ENCODE data around the gene PCDHGC5. TPM values are rescaled to one million over a fixed set of nuclear protein-coding genes. Genes with fewer than 3 reads are reported as not detected.

Gene PCDHGC5
- total RNA-seq, 1 experiment from 2014 or later = 0.25 TPM

DNA sequence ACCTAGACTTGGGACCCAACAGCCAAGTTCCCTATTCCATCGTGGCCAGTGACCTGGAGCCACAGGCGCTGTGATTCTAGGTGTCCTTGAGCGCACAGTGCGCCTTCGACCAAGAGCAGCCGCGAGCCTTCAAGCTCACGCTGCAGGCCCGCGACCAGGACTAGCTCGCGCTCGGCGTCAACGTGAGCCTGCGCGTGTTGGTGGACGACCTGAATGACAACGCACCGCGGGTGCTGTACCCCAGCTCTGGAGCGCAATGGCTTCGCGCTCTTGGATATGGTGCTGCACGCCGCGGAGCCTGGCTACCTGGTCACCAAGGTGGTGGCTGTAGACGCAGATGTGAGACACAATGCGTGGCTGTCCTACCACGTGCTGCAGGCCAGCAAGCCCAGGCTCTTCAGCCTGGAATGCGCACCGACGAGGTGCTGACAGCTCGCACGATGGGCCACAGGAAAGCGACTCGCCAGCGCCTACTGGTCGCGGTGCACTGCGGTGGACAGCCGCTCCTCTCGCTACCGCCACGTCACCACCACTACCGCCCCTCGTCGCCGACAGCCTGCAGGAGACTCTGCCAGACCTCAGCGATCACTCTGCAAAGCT lies 47.2 kb upstream of the PCDHGC5 start:
- no peaks in the 10 kb centered on the region for H3K27me3 ChIP-seq (replicated peaks; ENCODE audit: control insufficient read depth, insufficient read depth, low read length)
- no TSS peak for BruUV-seq (replicated peaks)
- H3K36me3 Mint-ChIP-seq (ENCODE audit: insufficient read depth, unreplicated experiment) = no peaks in the 10 kb centered on the region
- H3K4me3 ChIP-seq (ENCODE audit: low read depth, low read length) = no peak overlapping the region
- no peaks in the 10 kb centered on the region for H3K4me1 Mint-ChIP-seq (ENCODE audit: low read depth, unreplicated experiment)
- no peaks in the 10 kb centered on the region for H3K4me1 ChIP-seq
- no peak overlapping the region for H3K27ac Mint-ChIP-seq (ENCODE audit: unreplicated experiment)
- H3K27me3 Mint-ChIP-seq (ENCODE audit: insufficient read depth, unreplicated experiment) = no peaks in the 10 kb centered on the region
- H3K9me3 ChIP-seq = peaks cover 3% of the 10 kb centered on the region; the same call in 1 of the 2 replicates
- no peaks in the 10 kb centered on the region for H3K36me3 ChIP-seq (ENCODE audit: control insufficient read depth, insufficient read depth, low read length)
- DNase-seq = no peak
- H3K9me3 Mint-ChIP-seq (ENCODE audit: unreplicated experiment) = peaks cover 37% of the 10 kb centered on the region
- H3K4me3 Mint-ChIP-seq (ENCODE audit: unreplicated experiment) = no peak overlapping the region
- intact Hi-C loops (cut with micrococcal nuclease; ENCODE audit: unreplicated experiment) = no loop called here
- ChIA-PET POLR2A (no interaction called here), CTCF (interaction anchor here (0.7 to 1.2 kb wide), 2 partner anchors 8 to 66 kb away, joined by 3 read pairs; no protein-coding TSS in a partner anchor)
- TF ChIP-seq, protein P1, sequence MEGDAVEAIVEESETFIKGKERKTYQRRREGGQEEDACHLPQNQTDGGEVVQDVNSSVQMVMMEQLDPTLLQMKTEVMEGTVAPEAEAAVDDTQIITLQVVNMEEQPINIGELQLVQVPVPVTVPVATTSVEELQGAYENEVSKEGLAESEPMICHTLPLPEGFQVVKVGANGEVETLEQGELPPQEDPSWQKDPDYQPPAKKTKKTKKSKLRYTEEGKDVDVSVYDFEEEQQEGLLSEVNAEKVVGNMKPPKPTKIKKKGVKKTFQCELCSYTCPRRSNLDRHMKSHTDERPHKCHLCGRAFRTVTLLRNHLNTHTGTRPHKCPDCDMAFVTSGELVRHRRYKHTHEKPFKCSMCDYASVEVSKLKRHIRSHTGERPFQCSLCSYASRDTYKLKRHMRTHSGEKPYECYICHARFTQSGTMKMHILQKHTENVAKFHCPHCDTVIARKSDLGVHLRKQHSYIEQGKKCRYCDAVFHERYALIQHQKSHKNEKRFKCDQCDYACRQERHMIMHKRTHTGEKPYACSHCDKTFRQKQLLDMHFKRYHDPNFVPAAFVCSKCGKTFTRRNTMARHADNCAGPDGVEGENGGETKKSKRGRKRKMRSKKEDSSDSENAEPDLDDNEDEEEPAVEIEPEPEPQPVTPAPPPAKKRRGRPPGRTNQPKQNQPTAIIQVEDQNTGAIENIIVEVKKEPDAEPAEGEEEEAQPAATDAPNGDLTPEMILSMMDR (IDR thresholded peaks at IDR 0.05; ENCODE audit: insufficient read depth in 1 of 2, low read depth in 1 of 2, low read length in 1 of 2, severe bottlenecking in 1 of 2, unreplicated experiment in 1 of 2) = no peak

DNA sequence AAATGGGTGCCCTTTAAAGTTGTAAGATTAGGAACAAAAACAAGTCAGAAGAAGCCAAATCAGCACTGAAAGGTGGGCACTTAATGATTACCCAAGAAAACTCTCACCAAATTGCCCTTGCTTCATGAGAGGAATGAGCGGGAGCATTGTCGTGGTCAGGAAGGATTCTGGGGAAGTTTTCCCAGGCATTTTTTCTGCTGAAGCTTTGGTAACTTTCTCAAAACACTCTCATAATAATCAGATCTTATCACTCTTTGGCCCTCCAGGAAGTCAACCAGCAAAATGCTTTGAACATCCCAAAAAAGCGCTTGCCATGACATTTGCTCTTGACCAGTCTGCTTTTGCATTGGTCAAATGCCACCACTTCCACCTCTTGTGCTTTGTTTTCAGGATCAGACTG lies 23.5 kb upstream of the PCDHGC5 start:
- Mint-ChIP-seq H3K4me3 (ENCODE audit: unreplicated experiment) (no peak overlapping the region), H3K27me3 (ENCODE audit: insufficient read depth, unreplicated experiment) (no peaks in the 10 kb centered on the region), H3K4me1 (ENCODE audit: low read depth, unreplicated experiment) (no peaks in the 10 kb centered on the region), H3K27ac (ENCODE audit: unreplicated experiment) (no peak overlapping the region), H3K36me3 (ENCODE audit: insufficient read depth, unreplicated experiment) (no peaks in the 10 kb centered on the region), H3K9me3 (ENCODE audit: unreplicated experiment) (no peaks in the 10 kb centered on the region)
- Histone ChIP-seq H3K36me3 (ENCODE audit: control insufficient read depth, insufficient read depth, low read length) (no peaks in the 10 kb centered on the region), H3K27me3 (replicated peaks; ENCODE audit: control insufficient read depth, insufficient read depth, low read length) (no peaks in the 10 kb centered on the region), H3K4me3 (ENCODE audit: low read depth, low read length) (no peak overlapping the region), H3K4me1 (no peaks in the 10 kb centered on the region), H3K9me3 (peaks cover 4% of the 10 kb centered on the region)
- intact Hi-C loops (cut with micrococcal nuclease; ENCODE audit: unreplicated experiment) = no loop called here
- TF ChIP-seq, protein P1 (IDR thresholded peaks at IDR 0.05; ENCODE audit: insufficient read depth in 1 of 2, low read depth in 1 of 2, low read length in 1 of 2, severe bottlenecking in 1 of 2, unreplicated experiment in 1 of 2) = no peak
- no TSS peak for BruUV-seq (replicated peaks)
- CTCF ChIA-PET = no interaction called here
- DNase-seq = no peak
- POLR2A ChIA-PET = interaction anchor here (0.7 kb wide), 1 partner anchor 1220 kb away, joined by 3 read pairs; no protein-coding TSS in a partner anchor

DNA sequence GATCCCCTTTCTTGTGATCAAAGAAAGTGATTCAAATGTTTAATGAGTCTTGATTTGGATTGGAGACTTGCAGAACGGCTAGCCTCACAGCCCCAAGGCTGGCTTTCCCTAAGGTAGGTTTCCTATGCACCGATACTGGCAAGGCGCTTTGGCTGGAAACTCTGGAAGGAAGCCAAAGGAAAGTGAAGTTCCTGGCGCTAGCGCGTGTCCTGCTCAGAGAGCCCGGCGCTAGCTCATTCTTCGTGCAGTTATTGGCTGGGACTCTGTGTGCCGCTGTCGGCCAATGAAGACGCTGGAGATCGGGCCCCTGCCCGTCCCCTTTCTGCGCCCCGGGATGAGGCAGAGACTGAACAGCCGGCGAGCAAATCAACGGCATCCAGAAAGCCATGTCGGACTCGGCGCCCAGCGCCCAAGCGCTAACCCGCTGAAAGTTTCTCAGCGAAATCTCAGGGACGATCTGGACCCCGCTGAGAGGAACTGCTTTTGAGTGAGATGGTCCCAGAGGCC lies 13.2 kb upstream of the PCDHGC5 start, which contains the start of gene PCDHGC3:
PCDHGC3 (plus strand) TSS at position 342 of the 507 bp plus-strand sequence; CDS start at position 493, 151 bp downstream.
- no peak within 1 kb of the TSS for H3K27ac Mint-ChIP-seq (ENCODE audit: unreplicated experiment)
- no peaks in the 10 kb centered on the region for H3K36me3 Mint-ChIP-seq (ENCODE audit: insufficient read depth, unreplicated experiment)
- no peaks in the 10 kb centered on the region for H3K9me3 Mint-ChIP-seq (ENCODE audit: unreplicated experiment)
- H3K36me3 ChIP-seq (ENCODE audit: control insufficient read depth, insufficient read depth, low read length) = no peaks in the 10 kb centered on the region
- no peaks in the 10 kb centered on the region for H3K27me3 ChIP-seq (replicated peaks; ENCODE audit: control insufficient read depth, insufficient read depth, low read length)
- TF ChIP-seq, protein P1 (IDR thresholded peaks at IDR 0.05; ENCODE audit: insufficient read depth in 1 of 2, low read depth in 1 of 2, low read length in 1 of 2, severe bottlenecking in 1 of 2, unreplicated experiment in 1 of 2) = no peak
- no peak for DNase-seq
- no peaks in the 10 kb centered on the region for H3K4me1 Mint-ChIP-seq (ENCODE audit: low read depth, unreplicated experiment)
- H3K27me3 Mint-ChIP-seq (ENCODE audit: insufficient read depth, unreplicated experiment) = no peaks in the 10 kb centered on the region
- intact Hi-C loops (cut with micrococcal nuclease; ENCODE audit: unreplicated experiment) = no loop called here
- no peaks in the 10 kb centered on the region for H3K4me1 ChIP-seq
- ChIA-PET CTCF (no interaction called here), POLR2A (no interaction called here)
- no peaks in the 10 kb centered on the region for H3K9me3 ChIP-seq
- no peak within 1 kb of the TSS for H3K4me3 Mint-ChIP-seq (ENCODE audit: unreplicated experiment)
- no peak within 1 kb of the TSS for H3K4me3 ChIP-seq (ENCODE audit: low read depth, low read length)
- no TSS peak for BruUV-seq (replicated peaks)

All from Caco-2 (cell line).